Muscle of leg (tissue), 11 donors: ENCODE measurements around the gene IL15. TPM values are rescaled to one million over a fixed set of nuclear protein-coding genes. Genes with fewer than 3 reads are reported as not detected.
"Not testable (repeated sequence)": the region's sequence is repeated elsewhere in the genome, so short reads cannot be mapped to it uniquely, and the experiment has no call there.

Experiments
- DNase-seq: peaks from one replicate; pipeline ENCODE4 v3.0.0; 2013
- H3K27ac ChIP-seq: one replicate; pipeline ENCODE4 v1.5.1; 2013; ENCODE audit warnings: mild to moderate bottlenecking, low read length, control low read depth
- H3K27me3 ChIP-seq: one replicate; pipeline ENCODE4 v1.6.1; 2013; ENCODE audit warnings: low read length; ENCODE audit not compliant: control insufficient read depth, insufficient read depth
- H3K36me3 ChIP-seq: one replicate; pipeline ENCODE4 v1.6.1; 2013; ENCODE audit warnings: low read length; ENCODE audit not compliant: control insufficient read depth, insufficient read depth
- H3K4me1 ChIP-seq: one replicate; pipeline ENCODE4 v1.6.1; 2013; ENCODE audit warnings: low read length; ENCODE audit not compliant: control insufficient read depth, insufficient read depth
- H3K4me3 ChIP-seq: one replicate; pipeline ENCODE4 v1.5.1; 2013; ENCODE audit warnings: low read length, control low read depth
- H3K9me3 ChIP-seq: replicated peaks from 2 replicates; pipeline ENCODE4 v1.6.1; 2013; ENCODE audit warnings: low read depth, low read length; ENCODE audit not compliant: control insufficient read depth
- WGBS: methylation state at CpG from one replicate; pipeline ENCODE4 v1.1.5; 2013; ENCODE audit warnings: missing lambda C conversion rate; ENCODE audit not compliant: insufficient coverage; 5-methylcytosine and 5-hydroxymethylcytosine counted together
- polyA plus RNA-seq, 8 donors: library from polyadenylated mRNA; unstranded; fragments of 120-200 nt; gene quantifications; one replicate each; pipeline versions ENCODE4 v1.2.1 to v1.2.3, GENCODE V29; 2013; ENCODE audit warnings: inconsistent platforms in 1 of 8, low replicate concordance in 1 of 8; ENCODE audit not compliant: insufficient read length in 8 of 8, insufficient read depth in 1 of 8
- total RNA-seq: library from RNA; stranded (reverse); fragments of 120-200 nt; gene quantifications from one replicate; pipeline ENCODE4 v1.2.4, GENCODE V29; 2013

IL15 gene
- total and polyA plus RNA-seq, 9 donors: 3.3 to 6.3 (median 4.0) TPM

DNA sequence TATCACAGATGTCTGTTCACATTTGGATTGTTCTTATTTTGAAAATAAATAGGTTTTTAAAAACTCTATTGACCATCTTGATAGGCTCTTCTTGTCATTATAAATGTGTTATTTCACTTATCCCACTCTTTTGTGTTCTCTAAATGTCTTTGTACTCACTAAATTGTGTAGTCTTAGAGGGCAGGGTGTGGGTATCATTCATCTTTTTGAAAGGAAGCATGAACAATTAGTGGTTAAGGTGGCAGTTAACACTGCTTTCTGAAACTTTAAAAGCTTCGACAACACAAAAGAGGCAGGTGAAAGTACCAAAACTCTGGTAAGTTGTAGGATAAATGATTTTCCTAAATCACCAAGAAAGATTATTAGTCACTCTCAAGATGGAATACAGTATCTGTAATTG, 83.2 kb downstream of the IL15 start:
- H3K4me3 ChIP-seq: no peak overlapping the region
- no CpG with 5 or more reads among the region's 1 CpG for WGBS
- H3K27me3 ChIP-seq: no peaks in the 10 kb centered on the region
- no peaks in the 10 kb centered on the region for H3K4me1 ChIP-seq
- H3K9me3 ChIP-seq: no peaks in the 10 kb centered on the region
- no peaks in the 10 kb centered on the region for H3K36me3 ChIP-seq
- no peak for DNase-seq
- H3K27ac ChIP-seq: no peak overlapping the region

DNA sequence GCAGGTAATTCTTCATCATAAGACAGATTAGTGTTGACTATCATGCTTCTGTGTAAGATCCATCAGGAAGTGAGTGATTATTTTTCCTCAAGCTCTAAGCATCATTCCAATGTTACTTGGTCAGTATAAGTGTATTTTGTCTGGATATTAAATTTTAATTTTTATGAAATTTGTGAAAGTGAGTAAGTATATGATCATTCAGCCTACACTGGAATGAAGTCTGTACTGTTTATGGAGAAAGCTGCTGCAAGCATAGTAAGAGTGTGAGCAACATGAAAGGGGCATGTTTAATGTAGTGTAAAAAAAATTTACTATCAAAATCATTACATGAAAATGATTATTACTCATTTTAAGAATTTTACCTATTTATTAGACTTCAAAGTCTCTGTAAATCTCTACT, 84.8 kb downstream of the IL15 start:
- H3K4me3 ChIP-seq: no peak overlapping the region
- H3K4me1 ChIP-seq: no peaks in the 10 kb centered on the region
- no peak overlapping the region for H3K27ac ChIP-seq
- no peaks in the 10 kb centered on the region for H3K36me3 ChIP-seq
- no peaks in the 10 kb centered on the region for H3K27me3 ChIP-seq
- DNase-seq: no peak
- H3K9me3 ChIP-seq: no peaks in the 10 kb centered on the region

DNA sequence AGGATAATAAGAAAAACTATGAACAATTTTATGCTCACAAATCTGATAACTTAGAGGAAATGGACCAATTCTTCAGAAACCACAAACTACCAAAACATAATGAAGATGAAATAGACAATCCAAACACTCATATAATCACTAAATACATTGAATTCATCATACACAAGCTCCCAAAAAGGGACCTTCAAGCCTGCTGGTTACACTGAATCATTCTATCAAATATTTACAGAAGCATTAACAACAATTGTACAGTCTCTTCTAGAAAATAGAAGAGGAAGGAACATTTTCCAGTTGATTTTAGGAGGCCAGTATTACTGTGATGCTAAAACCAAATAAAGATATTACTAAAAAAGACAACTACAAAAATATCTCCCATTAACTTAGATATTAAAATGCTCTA, 88.3 kb downstream of the IL15 start:
- no peaks in the 10 kb centered on the region for H3K27me3 ChIP-seq
- no peak overlapping the region for H3K4me3 ChIP-seq
- no peak for DNase-seq
- no peaks in the 10 kb centered on the region for H3K4me1 ChIP-seq
- H3K36me3 ChIP-seq: no peaks in the 10 kb centered on the region
- no peak overlapping the region for H3K27ac ChIP-seq
- H3K9me3 ChIP-seq: no peaks in the 10 kb centered on the region

DNA sequence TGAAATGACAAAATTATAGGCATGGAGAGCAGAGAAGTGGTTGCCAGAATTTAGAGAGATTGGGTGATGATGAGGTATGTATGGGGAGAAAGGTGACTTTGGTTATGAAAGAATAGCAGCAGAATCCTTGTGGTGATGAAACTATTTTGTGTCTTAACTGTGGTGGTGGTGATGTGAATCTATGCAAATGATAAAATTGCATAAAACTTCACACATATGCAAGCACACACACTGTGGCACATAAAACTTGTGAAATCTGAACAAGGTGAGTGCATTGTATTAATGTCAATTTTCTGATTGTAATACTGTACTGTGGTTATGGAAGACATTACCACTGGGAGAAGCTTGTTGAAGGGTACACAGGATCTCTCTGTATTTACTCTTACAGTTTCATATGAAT, 91.0 kb downstream of the IL15 start:
- DNase-seq: no peak
- Histone ChIP-seq H3K27ac (no peak overlapping the region), H3K4me3 (no peak overlapping the region), H3K9me3 (no peaks in the 10 kb centered on the region), H3K36me3 (no peaks in the 10 kb centered on the region), H3K27me3 (no peaks in the 10 kb centered on the region), H3K4me1 (no peaks in the 10 kb centered on the region)

DNA sequence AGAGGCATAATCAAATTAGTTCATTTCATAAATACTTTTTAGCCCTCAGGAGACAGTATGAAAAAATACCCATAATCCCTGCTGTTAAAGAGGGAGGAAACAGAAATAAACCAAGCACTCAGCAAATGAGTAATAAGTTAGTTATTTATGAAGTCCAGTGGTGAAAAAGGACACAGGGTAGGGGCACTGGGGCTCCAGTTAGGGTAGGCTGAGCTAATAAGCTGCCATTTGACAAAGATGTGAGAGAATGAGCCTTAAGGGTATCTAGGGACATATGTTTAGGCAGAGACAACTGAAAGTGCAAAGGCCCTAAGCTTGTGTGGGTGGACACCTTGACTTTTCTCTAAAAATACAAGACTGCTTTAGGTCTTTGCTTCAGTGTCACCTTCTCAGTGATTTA, 94.4 kb downstream of the IL15 start:
- no peak for DNase-seq
- H3K27ac ChIP-seq: no peak overlapping the region
- H3K4me3 ChIP-seq: no peak overlapping the region
- no peaks in the 10 kb centered on the region for H3K4me1 ChIP-seq
- no peaks in the 10 kb centered on the region for H3K27me3 ChIP-seq
- no peaks in the 10 kb centered on the region for H3K36me3 ChIP-seq
- no peaks in the 10 kb centered on the region for H3K9me3 ChIP-seq

DNA sequence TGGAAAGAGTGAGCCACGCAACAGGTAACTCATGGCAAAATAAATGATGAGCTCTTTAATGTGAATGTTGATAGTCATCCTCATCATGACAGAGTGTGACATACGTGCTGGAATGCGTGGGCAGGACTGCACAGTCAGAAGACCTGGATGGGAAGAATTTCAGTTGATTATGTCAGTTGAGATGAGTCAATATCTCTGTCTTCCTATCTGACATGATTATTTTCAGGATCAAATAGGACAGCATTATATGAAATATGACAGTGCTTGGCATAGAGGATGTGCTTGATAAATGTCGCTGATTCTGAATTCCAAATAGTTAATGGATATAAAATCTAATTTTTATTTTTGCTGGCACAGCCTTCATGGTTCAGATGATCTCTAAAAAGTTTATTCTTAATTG, 95.1 kb downstream of the IL15 start:
- Histone ChIP-seq H3K36me3 (no peaks in the 10 kb centered on the region), H3K27ac (no peak overlapping the region), H3K4me3 (no peak overlapping the region), H3K27me3 (no peaks in the 10 kb centered on the region), H3K4me1 (no peaks in the 10 kb centered on the region), H3K9me3 (no peaks in the 10 kb centered on the region)
- no peak for DNase-seq
- 87% methylated on average over 3 of the region's 4 CpGs for WGBS

DNA sequence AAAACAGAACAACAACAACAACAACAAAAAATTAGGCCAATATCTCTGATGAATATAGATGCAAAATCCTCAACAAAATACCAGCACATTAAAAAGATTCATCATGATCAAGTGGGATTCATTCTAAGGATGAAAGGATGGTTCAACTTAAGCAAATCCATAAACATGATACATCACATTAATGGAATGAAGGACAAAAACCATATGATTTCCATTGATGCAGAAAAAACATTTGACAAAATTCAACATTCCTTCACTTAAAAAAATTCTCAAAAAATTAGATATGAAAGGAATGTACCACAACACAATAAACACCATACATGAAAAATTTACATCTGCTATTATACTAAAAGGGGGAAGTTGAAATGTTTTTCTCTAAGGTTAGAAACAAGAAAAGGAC, 103.3 kb downstream of the IL15 start:
- Histone ChIP-seq H3K36me3 (no peaks in the 10 kb centered on the region), H3K4me1 (no peaks in the 10 kb centered on the region), H3K4me3 (no peak overlapping the region), H3K27ac (no peak overlapping the region), H3K9me3 (no peaks in the 10 kb centered on the region), H3K27me3 (no peaks in the 10 kb centered on the region)
- no peak for DNase-seq

DNA sequence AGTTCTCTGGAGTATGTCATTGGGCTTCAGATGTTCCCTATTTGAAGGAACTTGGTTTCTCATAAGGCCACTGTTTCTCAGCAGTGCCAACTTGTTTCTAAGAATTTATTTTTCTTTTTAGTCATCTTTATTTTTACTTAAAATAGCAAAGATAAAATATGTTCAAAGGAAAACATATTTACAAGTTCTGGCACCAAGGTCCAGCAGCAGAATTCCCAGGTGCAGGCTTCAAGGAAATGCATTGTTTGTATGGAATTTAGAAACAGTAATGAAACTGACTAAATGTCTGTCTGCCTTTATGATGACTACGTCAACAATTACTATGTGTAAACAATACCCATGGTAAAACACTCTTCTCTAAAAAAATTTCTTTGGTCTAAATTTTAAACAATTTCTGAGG, 109.6 kb downstream of the IL15 start:
- DNase-seq: no peak
- no peaks in the 10 kb centered on the region for H3K27me3 ChIP-seq
- H3K4me1 ChIP-seq: no peaks in the 10 kb centered on the region
- no CpG with 5 or more reads among the region's 1 CpG for WGBS
- H3K36me3 ChIP-seq: no peaks in the 10 kb centered on the region
- no peak overlapping the region for H3K4me3 ChIP-seq
- no peaks in the 10 kb centered on the region for H3K9me3 ChIP-seq
- no peak overlapping the region for H3K27ac ChIP-seq

DNA sequence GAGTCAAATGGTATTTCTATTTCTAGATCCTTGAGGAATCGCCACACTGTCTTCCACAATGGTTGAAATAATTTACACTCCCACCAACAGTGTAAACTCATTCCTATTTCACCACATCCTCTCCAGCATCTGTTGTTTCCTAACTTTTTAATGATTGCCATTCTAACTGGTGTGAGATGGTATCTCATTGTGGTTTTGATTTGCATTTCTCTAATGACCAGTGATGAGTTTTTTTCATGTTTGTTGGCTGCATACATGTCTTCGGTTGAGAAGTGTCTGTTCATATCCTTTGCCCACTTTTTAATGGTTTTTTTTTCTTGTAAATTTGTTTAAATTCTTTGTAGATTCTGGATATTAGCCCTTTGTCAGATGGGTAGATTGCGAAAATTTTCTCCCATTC, 115.4 kb downstream of the IL15 start:
- H3K27me3 ChIP-seq, H3K4me1 ChIP-seq, H3K9me3 ChIP-seq, DNase-seq, H3K36me3 ChIP-seq, H3K27ac ChIP-seq, H3K4me3 ChIP-seq: not testable (repeated sequence)
- WGBS: no CpG with 5 or more reads among the region's 3 CpGs

DNA sequence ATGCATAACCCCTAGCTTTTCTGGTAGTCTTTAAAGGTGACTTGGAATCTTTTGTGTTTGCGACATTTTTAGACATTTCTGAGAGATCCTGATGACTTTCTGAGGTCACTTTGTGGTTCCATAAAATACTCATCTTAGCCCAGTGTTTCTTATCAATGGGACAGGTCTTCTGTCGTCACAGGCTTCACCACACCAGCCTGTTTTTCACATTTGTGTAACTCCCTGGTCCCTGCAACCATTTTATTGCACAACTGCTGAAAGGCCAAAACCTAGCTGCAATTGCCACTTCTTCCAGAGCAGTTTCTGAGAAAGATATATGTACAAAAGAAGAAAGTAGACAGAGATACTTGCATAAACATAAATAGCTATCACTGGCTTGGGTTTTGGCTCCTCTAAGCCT, 120.9 kb downstream of the IL15 start:
- no peak for DNase-seq
- Histone ChIP-seq H3K4me1 (no peaks in the 10 kb centered on the region), H3K9me3 (no peaks in the 10 kb centered on the region), H3K36me3 (no peaks in the 10 kb centered on the region), H3K27ac (no peak overlapping the region), H3K27me3 (no peaks in the 10 kb centered on the region), H3K4me3 (no peak overlapping the region)
- 55% methylated on average over 1 of the region's 2 CpGs for WGBS

DNA sequence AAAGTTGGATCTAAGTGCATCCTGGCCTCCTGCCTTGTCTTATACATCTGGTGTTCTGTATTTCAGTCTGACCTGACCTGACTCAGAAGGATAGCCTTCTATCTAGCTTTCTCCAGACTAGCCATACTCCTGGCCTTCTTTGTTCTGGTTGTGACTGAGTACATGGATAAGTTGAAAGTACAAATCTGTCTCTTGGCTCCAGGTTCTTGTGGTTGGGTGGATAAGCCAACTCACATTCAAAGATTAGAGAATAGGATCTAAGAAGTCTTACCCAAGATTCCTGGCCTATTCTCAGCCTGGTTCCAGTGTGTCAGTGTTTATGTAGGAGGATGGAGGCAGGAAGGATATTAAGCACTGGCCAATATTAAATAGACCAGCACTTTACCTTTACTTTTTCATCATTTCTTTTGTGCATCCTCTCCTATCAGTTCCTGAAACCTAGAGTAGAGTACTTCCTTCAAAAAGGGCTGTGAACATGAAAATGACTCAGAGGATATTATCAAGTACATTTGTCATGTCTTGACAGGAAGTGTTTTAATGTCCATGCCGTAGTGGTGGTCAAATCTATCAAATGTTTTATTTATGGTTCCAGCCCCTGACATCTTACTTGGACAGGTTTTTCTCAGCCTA, 123.5 kb downstream of the IL15 start:
- Histone ChIP-seq H3K36me3 (no peaks in the 10 kb centered on the region), H3K4me3 (no peak overlapping the region), H3K4me1 (no peaks in the 10 kb centered on the region), H3K27me3 (no peaks in the 10 kb centered on the region), H3K9me3 (no peaks in the 10 kb centered on the region), H3K27ac (no peak overlapping the region)
- no peak for DNase-seq
- WGBS: no CpG with 5 or more reads among the region's 1 CpG
